Neural progenitor cell (in vitro differentiated cells): ENCODE measurements around the gene ABCA1.

Experiments
- EZH2 ChIP-seq: fragments of 200-600 bp; sonication (generic); IDR thresholded peaks from 2 replicates; pipeline ENCODE4 v1.6.1; 2017; ENCODE audit warnings: antibody characterized with exemption, mild to moderate bottlenecking, moderate library complexity
- TF ChIP-seq, protein P1 (sequence below): fragments of 200-600 bp; sonication (generic); IDR thresholded peaks from 2 replicates; pipeline ENCODE4 v1.5.1; 2017; ENCODE audit warnings: antibody characterized with exemption, mild to moderate bottlenecking

DNA sequence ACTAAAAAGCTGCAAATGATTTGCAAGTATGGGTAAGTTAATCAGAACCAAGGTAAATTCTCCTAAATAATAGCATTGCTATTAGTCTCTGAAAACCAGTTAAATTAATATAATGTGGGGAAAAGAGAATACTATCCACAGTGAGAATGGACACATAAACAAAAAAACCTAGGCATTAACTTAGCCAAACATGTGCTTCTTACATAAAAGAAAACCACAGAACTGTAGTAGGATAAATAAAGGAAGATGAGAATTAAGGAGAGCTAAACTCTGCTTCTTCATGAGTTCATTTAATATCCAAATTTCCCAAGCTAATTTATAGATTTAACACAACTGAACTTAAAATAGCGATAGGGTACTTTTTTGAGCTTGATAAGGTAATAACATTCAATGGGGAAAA lies 31.8 kb downstream of the ABCA1 start:
- TF ChIP-seq, protein P1, sequence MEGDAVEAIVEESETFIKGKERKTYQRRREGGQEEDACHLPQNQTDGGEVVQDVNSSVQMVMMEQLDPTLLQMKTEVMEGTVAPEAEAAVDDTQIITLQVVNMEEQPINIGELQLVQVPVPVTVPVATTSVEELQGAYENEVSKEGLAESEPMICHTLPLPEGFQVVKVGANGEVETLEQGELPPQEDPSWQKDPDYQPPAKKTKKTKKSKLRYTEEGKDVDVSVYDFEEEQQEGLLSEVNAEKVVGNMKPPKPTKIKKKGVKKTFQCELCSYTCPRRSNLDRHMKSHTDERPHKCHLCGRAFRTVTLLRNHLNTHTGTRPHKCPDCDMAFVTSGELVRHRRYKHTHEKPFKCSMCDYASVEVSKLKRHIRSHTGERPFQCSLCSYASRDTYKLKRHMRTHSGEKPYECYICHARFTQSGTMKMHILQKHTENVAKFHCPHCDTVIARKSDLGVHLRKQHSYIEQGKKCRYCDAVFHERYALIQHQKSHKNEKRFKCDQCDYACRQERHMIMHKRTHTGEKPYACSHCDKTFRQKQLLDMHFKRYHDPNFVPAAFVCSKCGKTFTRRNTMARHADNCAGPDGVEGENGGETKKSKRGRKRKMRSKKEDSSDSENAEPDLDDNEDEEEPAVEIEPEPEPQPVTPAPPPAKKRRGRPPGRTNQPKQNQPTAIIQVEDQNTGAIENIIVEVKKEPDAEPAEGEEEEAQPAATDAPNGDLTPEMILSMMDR, result no peak
- no peak for TF ChIP-seq EZH2
